ENCODE data around the gene GCC2.

GRCh38 chr2:108404784-108405397 lies 44.1 kb upstream of the GCC2 start:
- TF ChIP-seq TCF7L2 (IDR thresholded peaks at IDR 0.05; ENCODE audit: borderline replicate concordance, extremely low read depth, insufficient read depth, insufficient read length) (no peak), CTCF (IDR thresholded peaks at IDR 0.05 in 2 of 3, conservative IDR thresholded peaks at IDR 0.05 in 1 of 3; ENCODE audit: borderline replicate concordance in 1 of 3, insufficient read depth in 1 of 3, low read depth in 2 of 3, low read length in 2 of 3) (no peak), RAD21 (IDR thresholded peaks at IDR 0.05; ENCODE audit: low read depth) (no peak), FOSL1 (IDR thresholded peaks at IDR 0.05; ENCODE audit: low read depth) (no peak), EZH2phosphoT487 (IDR thresholded peaks at IDR 0.05; ENCODE audit: borderline replicate concordance) (no peak), SIN3A (IDR thresholded peaks at IDR 0.05; ENCODE audit: low read depth) (no peak)
- TF ChIP-seq, protein P1, sequence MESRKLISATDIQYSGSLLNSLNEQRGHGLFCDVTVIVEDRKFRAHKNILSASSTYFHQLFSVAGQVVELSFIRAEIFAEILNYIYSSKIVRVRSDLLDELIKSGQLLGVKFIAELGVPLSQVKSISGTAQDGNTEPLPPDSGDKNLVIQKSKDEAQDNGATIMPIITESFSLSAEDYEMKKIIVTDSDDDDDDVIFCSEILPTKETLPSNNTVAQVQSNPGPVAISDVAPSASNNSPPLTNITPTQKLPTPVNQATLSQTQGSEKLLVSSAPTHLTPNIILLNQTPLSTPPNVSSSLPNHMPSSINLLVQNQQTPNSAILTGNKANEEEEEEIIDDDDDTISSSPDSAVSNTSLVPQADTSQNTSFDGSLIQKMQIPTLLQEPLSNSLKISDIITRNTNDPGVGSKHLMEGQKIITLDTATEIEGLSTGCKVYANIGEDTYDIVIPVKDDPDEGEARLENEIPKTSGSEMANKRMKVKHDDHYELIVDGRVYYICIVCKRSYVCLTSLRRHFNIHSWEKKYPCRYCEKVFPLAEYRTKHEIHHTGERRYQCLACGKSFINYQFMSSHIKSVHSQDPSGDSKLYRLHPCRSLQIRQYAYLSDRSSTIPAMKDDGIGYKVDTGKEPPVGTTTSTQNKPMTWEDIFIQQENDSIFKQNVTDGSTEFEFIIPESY (IDR thresholded peaks at IDR 0.05; ENCODE audit: extremely low read depth, insufficient replicate concordance, low read length) = no peak
- TF ChIP-seq, protein P2, sequence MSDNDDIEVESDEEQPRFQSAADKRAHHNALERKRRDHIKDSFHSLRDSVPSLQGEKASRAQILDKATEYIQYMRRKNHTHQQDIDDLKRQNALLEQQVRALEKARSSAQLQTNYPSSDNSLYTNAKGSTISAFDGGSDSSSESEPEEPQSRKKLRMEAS (IDR thresholded peaks at IDR 0.05) = no peak
